Hematopoietic multipotent progenitor cell treated with erythropoietin and hydrocortisone succinate and interleukin-3 and kit ligand, for 6 days (in vitro differentiated cells): ENCODE results near the gene GNB3.
"Not testable (repeated sequence)": the region's sequence is repeated elsewhere in the genome, so short reads cannot be mapped to it uniquely, and the experiment has no call there.

ENCODE experiments used
- DNase-seq: peaks from one replicate; pipeline ENCODE4 v3.0.0-alpha.2; 2015

Gene GNB3

DNA sequence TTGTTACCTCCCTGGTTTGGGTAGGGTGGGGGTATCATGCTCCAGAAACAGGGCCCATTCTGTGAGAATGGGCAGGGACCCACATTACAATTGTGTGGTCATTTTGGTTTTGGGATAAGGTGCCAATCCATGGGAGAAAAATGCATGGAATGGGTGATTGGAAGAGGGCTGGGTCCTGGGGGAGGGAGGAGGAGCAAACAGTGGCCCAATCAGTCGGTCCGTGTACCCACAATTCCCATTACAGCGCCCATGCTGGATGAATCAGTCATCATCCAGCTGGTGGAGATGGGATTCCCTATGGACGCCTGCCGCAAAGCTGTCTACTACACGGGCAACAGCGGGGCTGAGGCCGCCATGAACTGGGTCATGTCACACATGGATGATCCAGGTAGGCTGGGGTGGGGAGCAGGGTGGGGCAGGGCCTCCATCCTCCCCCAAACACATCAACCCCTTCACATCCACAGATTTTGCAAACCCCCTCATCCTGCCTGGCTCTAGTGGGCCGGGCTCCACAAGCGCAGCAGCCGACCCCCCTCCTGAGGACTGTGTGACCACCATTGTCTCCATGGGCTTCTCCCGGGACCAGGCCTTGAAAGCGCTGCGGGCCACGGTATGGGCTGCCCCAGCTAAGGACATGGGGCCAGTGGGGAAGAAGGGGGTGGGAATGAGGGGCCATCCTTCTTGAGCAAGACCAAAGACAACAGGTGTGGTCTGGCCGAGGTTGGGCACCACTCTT is 23.0 kb downstream of the GNB3 start:
- DNase-seq: no peak

DNA sequence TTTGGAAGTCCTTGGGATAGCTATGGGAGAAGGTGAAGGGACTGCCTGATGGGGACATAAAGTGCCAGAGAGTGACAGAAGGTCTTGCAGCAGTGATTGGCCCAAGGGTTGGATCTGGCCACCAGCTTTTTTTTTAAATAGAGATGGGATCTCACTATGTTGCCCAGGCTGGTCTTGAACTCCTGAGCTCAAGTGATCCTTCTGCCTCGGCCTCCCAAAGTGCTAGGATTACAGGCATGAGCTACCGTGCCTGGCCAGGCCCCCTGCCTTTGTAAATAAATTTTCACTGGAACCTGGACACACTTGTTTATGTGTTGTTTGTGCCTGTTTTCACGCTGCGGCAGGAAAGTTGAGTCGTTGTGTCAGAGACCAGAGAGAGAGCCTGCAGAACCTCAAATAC is 24.6 kb downstream of the GNB3 start:
- not testable (repeated sequence) for DNase-seq

DNA sequence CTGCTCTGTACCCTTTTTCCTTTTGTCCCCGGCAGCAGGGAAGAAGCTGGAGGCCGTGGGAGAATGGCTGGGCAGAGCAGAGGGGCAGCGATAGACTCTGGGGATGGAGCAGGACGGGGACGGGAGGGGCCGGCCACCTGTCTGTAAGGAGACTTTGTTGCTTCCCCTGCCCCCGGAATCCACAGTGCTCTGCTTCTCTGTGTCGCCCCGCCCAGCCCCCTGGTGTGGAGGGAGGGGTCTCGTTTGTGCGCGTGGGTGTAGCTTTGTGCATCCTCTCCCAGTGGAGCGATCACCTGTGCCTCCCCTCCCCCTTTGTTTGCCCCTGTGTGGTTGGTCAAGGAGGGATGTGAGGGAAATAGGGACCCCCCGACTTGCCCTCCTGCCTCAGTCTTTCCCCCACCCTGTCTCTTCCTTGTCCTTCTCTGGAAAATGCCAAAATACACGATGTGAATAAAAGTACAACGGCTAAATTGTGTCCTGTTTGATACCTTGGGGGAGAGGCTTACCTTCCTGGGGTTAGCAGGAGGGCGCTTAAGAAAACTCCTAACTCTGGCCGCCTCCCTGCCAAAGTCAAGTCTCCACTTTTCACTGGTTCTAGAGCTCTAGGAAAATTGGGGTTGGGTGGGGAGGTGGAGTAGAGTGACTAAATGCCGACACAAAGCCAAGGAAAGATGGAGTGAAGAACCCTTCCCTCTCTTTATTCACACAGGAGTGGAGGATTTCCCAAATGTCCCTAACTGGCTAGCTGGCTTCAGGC is 25.6 kb downstream of the GNB3 start:
- DNase-seq: no peak

DNA sequence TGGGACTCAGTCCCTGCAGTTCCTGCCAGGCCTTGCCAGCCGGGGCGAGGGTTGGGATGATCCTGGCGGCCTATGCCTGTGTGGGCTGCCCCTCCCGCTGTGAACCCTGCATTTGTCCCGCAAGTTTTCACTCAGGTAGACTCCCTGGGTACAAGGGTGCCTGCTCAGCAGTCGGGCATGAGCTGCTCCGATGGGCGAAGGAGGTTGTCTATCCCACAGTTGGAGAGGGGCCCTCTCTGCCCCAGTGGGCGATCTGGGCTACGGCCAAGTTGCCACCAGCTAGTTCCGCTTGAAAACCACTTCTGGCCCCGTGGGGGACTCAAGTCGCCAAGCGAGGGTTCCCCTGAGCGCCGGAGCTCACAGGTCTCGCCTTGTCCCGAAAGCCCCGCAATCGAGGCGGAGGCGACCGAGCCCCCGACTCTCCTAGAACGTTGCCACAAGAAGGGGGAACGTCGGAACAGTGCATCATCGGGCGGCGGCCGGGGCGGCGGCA is 26.2 kb downstream of the GNB3 start:
- DNase-seq: no peak

DNA sequence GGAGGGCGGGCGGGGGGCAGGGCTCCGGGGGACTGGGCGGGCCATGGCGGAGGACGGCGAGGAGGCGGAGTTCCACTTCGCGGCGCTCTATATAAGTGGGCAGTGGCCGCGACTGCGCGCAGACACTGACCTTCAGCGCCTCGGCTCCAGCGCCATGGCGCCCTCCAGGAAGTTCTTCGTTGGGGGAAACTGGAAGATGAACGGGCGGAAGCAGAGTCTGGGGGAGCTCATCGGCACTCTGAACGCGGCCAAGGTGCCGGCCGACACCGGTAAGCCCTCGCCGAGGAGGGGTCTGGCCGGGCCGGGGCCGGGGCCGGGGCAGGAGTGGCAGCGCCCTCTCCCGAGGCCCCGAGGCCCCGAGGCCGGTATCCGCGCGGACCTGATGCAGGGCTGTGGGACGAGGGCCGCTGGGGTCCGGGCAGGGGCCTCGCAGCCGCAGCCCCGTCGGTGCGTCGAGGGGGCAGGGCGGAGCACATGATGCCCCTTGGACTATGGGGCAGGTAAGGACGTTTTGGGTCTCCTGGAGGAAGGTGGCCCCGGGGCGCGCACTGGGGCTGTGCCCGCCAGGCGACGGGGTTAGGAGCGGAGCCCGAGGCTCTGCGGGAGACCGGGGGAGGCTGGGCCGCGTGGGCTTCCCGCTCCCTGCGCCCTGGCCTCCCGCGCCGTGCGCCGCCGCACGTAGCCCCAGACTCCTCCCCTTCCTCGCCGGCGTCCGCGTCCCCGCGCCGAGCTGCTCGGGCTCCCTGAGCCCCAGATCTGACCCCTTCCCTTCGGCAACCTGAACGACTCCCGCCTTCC is 26.9 kb downstream of the GNB3 start, which contains the start of gene TPI1:
Gene TPI1 (plus strand): TSS at position 119 of the 798 bp plus-strand sequence. CDS start 36 bp downstream, at position 155.
- peak; percentile 90 for DNase-seq

DNA sequence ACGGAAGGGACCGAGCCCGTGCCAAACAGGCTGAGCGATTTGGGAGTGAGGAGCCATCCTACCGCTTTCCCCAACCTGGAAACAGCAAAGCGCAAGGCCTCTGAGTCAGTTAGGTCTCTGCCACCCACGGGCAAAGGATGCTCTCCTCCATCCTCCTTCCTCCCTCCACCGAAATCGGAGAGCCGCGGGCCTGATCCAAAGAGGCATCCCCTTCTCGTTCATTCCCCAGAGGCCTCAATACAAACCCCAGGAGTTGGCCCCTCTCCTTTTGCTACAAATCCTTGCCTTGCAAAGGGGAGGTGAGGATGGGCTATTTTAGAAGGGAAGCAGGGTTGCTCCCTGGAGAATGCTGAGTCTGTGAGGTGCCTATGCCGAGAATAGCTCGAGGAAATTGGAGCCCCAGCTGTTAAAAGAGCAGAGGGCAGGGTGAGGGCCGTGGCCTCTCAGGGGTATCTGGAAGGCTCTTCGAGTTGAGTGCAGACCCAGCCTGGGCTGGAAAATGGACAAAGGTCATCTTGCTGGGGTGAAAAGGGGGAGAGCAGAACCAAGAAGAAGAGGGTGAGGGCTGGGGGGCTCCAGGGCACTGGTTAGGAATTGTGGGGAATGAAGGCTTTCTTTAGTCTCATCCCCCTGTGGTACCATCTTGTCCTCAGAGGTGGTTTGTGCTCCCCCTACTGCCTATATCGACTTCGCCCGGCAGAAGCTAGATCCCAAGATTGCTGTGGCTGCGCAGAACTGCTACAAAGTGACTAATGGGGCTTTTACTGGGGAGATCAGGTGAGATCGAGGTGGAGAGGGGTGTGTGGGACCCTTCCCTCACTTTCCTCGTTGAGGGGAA is 27.7 kb downstream of the GNB3 start:
- DNase-seq: peak; percentile 57

DNA sequence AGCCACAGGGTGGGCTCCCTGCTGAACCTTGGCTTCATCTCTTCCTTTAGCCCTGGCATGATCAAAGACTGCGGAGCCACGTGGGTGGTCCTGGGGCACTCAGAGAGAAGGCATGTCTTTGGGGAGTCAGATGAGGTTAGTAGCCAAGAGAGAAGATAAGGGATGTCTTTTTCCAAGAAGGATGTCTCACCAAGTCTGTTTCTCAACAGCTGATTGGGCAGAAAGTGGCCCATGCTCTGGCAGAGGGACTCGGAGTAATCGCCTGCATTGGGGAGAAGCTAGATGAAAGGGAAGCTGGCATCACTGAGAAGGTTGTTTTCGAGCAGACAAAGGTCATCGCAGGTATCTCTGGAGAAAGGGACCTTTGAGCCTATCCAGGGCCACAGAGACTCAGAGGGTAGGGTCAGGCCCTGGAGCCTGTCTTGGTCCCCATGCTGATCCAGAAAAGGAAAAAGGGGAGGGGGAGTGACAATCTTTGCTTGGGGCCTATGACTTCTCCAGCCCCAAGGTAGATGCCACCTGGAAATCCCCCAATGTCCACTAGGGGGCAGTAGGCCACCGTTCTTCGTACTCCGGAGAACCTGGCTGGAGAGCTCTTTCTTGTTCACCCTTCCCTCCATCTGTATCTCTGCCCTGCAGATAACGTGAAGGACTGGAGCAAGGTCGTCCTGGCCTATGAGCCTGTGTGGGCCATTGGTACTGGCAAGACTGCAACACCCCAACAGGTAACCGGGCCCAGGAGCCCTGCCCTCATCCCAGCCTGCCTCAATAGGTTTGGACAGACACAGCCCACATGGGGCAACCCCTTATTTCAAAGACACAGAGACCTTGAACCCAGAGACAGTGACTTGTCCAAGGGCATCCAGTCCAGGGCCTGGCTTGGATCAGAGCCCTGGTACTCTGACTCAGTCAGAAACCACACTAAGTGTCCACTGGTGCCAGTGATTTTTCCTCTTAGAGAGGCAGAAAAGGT is 28.6 kb downstream of the GNB3 start:
- DNase-seq: peak; percentile 92

DNA sequence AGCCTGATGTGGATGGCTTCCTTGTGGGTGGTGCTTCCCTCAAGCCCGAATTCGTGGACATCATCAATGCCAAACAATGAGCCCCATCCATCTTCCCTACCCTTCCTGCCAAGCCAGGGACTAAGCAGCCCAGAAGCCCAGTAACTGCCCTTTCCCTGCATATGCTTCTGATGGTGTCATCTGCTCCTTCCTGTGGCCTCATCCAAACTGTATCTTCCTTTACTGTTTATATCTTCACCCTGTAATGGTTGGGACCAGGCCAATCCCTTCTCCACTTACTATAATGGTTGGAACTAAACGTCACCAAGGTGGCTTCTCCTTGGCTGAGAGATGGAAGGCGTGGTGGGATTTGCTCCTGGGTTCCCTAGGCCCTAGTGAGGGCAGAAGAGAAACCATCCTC is 29.6 kb downstream of the GNB3 start:
- not testable (repeated sequence) for DNase-seq

DNA sequence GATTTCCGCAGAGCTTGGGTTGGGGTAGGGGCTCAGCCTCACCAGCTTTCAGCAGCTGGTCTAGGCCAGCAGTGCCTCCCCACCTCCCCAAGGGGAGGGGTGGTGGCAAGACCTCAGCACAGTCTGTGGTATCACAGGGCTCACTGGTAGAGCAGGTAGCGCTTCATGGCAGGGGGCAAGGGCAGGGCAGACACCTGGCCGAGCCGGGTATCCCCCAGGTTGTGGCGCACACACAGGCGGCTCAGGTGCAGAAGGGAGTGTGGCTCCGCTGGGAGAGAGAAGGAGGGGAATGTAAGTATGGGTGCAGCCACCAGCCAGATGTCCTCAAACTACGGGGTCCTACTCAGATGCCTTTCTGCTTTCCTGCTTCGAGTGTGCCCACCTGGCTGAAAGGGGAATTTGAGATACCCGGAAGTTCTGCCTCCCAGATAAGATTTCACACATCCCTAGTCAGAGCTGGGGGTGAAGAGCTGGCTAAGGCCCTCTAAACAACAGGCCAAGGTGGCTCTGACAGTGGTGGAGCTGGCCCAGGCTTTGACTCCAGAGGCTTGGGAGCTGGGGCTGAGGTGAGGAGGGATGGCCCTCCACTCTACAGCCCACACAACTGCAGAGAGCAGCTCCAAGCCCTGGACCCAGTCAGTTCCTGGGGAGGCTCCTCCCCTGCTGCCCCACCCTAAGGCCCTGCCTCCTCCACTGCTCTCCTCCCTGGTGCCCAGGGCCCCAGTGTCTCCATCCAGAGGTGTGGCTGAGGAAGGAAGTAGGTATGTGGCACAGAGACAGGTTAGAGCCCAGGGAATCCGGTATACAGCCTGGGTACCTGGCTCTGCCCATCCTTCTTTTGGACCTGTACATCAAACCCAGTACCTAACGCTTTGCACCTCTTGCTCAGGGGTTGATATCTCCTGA is 30.6 kb downstream of the GNB3 start:
- peak; percentile 81 for DNase-seq

DNA sequence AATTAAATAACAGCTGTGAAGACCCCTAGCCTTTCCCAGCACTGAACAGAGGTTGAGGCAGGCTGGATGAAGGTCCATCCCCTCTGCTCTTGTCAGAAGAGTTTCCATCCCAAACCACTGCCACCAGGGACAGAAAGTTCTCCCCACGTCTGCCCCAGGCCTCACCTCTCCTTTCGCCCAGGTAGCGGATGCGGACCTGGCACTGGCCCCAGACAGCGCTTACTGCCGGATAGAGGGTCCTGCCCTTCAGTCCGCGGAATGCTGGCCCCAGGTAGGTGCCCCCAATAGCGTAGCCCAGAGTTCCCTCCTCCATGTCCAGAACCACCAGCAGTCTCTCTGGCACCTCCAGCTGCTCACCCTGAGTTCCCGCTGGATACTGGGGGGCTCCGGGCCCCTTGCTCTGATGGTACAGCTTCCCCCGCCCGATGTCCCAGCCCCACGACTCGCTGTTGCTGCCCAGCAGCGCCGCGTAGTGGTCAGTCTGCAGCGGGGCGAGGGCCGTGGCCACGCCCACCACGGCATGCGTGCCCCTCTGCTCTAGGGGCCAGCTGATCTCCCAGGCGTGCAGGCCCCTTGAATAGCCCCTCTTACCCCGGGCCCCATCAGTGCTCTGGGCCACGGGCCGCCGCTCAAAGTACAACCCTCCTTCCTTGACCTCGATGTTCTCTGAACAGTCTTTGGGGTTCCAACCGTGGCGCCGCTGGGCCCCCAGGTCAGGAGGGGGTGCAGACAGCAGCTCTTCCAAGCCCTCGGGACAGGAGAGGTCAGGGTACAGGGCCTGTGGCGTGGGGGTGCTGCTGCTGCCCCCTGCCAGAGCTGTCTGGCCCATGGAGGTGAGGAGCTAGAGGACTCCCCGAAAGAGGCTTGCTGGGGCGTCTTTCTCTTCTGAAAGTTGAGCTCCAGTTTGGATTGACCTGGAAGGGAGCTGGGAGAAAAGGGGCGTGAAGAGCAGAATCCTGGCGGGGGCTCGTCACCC is 31.6 kb downstream of the GNB3 start:
- DNase-seq: peak; percentile 89

DNA sequence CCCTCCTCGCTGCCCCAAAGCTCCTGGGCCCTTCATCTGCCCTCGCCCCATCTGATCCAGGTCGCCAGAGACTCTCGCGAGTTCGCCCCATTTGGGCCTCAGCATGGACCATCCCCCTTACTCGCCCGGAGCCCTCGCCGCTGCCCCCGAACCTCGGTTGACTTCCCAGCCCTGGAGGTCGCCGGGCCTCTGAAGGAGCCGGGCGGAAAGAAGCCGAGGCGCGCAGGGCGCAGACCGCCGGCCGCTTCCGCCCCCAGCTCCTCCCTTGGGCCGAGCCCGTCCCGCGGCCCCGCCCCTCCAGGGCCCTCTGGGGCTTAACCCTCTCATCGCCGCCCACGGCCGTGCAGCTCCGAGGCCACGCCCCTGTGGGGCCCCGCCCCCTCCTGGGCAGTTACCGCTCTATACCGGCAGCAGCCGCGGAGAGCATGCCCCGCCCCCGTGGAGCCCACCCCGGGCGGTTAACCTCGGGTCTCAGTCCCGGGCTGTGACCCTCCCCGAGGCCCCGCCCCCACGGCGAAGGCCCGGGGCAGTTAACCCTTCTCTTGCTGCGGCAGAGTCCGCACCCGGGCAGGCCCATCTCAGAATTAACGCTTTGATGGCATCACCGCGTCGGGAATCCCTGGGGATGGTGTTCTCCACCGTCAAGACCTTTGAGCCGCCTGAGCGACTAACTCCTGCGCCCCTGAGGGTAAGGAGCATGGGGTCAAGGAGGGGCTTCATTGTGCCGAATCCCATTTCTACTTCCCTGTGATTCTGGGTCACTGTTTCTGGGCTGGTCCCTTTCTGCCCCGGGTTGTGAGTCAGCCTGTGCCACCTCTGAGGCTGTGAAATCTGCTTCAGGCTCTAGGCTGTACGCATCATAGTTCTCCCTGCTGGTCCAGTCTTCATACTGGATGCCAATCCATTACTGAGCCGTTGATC is 32.6 kb downstream of the GNB3 start, which contains the start of gene SPSB2:
Gene SPSB2 (minus strand): TSS at position 210 of the 921 bp plus-strand sequence. CDS start 402 bp downstream, outside the sequence.
- DNase-seq: peak; percentile 98

DNA sequence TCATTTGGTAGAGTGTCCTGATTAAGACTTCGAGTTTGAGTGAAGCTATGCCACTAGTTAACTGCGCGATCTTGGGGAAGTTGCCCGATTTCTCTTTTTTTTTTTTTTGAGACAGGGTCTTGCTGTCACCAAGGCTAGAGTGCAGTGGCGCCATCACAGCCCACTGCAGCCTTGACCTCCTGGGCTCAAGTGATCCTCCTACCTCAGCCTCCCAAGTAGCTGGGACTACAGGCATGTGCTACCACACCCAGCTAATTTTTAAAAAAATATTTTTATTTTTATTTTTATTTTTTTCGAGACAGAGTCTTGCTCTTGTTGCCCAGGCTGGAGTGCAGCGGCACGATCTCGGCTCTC is 33.3 kb downstream of the GNB3 start:
- DNase-seq: not testable (repeated sequence)

DNA sequence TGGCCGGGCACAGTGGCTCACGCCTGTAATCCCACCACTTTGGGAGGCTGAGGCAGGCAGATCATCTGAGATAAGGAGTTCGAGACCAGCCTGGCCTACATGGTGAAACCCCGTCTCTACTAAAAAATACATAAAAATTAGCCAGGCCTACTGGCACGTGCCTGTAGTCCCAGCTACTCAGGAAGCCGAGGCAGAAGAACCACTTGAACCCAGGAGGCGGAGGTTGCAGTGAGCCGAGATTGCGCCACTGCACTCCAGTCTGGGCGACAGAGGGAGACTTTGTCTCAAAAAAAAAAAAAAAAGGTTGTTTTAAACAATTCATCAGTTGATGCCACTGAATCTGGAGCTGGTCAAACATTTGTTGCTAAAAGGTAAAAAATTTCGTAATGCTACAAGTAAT is 39.1 kb downstream of the GNB3 start:
- DNase-seq: not testable (repeated sequence)

DNA sequence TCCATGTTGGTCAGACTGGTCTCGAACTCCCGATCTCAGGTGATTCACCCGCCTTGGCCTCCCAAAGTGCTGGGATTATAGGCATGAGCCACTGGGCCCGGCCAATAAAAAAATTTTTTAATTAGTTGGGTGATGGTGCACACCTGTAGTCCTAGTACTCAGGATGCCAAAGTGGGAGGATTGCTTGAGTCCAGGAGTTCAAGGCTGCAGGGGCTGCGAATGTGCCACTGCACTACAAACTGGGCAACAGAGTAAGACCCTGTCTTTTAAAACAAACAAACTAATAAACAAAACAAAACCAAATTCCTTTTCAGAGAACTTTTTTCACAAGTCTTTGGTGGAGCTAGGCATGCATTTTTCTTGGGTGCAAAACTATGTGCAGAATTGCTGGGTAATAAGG is 42.5 kb downstream of the GNB3 start:
- DNase-seq: no peak

DNA sequence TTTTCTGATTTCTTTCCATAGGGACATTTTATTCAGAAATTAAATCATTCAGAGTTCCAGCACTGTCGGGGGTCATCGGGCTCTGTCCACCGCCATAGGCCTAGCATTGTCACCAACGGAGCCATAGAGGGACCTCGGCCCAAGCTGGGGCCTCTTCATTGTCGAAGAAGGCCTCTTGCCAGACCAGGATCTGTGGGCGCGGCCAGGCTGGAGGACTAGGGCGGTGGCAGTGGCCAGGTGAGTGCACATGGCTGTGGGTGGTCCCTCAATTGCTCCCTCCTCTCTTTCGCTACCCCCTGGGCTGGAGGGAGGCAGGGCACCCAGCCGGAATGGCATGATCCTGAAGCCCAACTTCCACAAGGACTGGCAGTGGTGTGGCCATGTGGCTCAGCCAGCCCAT is 43.0 kb downstream of the GNB3 start:
- DNase-seq: no peak

DNA sequence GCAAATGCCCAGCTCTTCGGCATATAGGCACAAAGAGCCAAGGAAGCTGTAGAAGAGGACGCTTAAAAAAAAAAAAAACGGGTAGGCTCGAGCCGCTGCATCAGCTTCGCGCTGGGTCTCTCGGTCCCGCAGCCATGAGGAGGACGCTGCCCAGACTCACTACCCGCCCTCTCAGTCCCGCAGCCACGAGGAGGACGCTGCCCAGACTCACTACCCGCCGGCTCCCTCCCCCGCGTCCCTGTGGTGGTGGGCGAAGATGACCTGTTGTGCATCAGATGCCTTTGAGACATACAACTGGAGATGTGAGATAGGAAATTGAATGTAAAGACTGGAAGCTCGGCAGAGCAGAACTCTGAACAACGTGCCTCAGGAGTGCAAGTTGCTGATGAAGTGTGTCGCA is 43.8 kb downstream of the GNB3 start:
- DNase-seq: no peak

DNA sequence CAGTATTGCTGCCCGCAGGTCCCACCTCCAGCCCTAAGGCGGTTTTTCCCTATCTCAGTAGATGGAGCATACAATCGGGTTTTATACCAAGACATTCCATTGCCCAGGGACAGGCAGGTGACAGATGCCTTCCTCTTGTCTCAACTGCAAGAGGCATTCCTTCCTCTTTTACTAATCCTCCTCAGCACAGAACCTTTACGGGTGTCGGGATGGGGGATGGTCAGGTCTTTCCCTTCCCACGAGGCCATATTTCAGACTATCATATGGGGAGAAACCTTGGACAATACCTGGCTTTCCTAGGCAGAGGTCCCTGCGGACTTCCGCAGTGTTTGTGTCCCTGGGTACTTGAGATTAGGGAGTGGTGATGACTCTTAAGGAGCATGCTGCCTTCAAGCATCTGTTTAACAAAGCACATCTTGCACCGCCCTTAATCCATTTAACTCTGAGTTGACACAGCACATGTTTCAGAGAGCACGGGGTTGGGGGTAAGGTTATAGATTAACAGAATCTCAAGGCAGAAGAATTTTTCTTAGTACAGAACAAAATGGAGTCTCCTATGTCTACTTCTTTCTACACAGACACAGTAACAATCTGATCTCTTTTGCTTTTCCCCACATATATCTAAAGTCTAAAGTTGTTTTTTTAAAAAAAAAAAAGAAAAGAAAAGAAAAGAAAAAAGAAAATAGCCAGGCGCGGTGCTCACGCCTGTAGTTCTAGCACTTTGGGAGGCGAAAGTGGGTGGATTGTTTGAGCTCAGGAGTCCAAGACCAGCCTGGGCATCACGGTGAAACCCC is 45.7 kb downstream of the GNB3 start:
- DNase-seq: not testable (repeated sequence)
